WTC11 (cell line): ENCODE measurements around the gene CX3CR1. TPM values are rescaled to one million over a fixed set of nuclear protein-coding genes. Genes with fewer than 3 reads are reported as not detected.

Experiments used
- ATAC-seq: fragments of 200-7000 bp; cut with Tn5 transposase; 2 replicates; pipeline ENCODE4 v1.10.0; 2021; ENCODE audit warnings: mild to moderate bottlenecking, moderate library complexity
- CTCF ChIA-PET: fragments of 300-600 bp; sonication (Branson Sonifier 250); formaldehyde crosslinking; loops from one replicate; lab custom pipeline; 2021; ENCODE audit warnings: antibody characterized with exemption; lab: Charles Lee
- POLR2A ChIA-PET: fragments of 350-600 bp; sonication (Branson Sonifier 250); formaldehyde crosslinking; loops from one replicate; lab custom pipeline; 2021; ENCODE audit warnings: antibody characterized with exemption; lab: Charles Lee
- DNase-seq: peaks from one replicate; pipeline ENCODE4 v3.0.0; 2021; ENCODE audit warnings: low spot score
- H3K27ac Mint-ChIP-seq: 2 replicates; pipeline ENCODE4 v1.8.0; 2021; ENCODE audit warnings: mixed read lengths
- H3K27me3 Mint-ChIP-seq: 2 replicates; pipeline ENCODE4 v1.8.0; 2021; ENCODE audit warnings: low read depth, mild to moderate bottlenecking, moderate library complexity, mixed read lengths
- H3K36me3 Mint-ChIP-seq: 2 replicates; pipeline ENCODE4 v1.8.0; 2021; ENCODE audit warnings: mixed read lengths
- H3K4me1 Mint-ChIP-seq: 2 replicates; pipeline ENCODE4 v1.8.0; 2022; ENCODE audit warnings: mixed read lengths
- H3K4me3 Mint-ChIP-seq: 2 replicates; pipeline ENCODE4 v1.8.0; 2021; ENCODE audit warnings: mild to moderate bottlenecking, moderate library complexity, mixed read lengths
- H3K9me3 Mint-ChIP-seq: 2 replicates; pipeline ENCODE4 v1.8.0; 2021; ENCODE audit warnings: mixed read lengths
- CREB1 ChIP-seq: sonication (generic); formaldehyde crosslinking; IDR thresholded peaks from 2 replicates; pipeline ENCODE4 v1.8.0; 2023; ENCODE audit warnings: mild to moderate bottlenecking, missing genetic modification reagents
- CREM ChIP-seq: sonication (generic); formaldehyde crosslinking; IDR thresholded peaks from 2 replicates; pipeline ENCODE4 v1.8.1; 2022; ENCODE audit warnings: mild to moderate bottlenecking, missing genetic modification reagents, moderate library complexity
- ESRRA ChIP-seq: sonication (generic); formaldehyde crosslinking; IDR thresholded peaks from 2 replicates; pipeline ENCODE4 v1.8.1; 2022; ENCODE audit warnings: mild to moderate bottlenecking, missing genetic modification reagents, borderline replicate concordance
- GRHL2 ChIP-seq: fragments of 250-450 bp; sonication (Bioruptor Pico); IDR thresholded peaks from 2 replicates; pipeline ENCODE4 v1.8.0; 2022; ENCODE audit warnings: mild to moderate bottlenecking, moderate library complexity; ENCODE audit not compliant: insufficient replicate concordance, severe bottlenecking
- HMGA2 ChIP-seq: fragments of 250-450 bp; sonication (Bioruptor Pico); IDR thresholded peaks from 2 replicates; pipeline ENCODE4 v1.4.0; 2021; ENCODE audit warnings: mild to moderate bottlenecking, moderate library complexity
- JAZF1 ChIP-seq: fragments of 250-450 bp; sonication (Bioruptor Pico); IDR thresholded peaks from 2 replicates; pipeline ENCODE4 v1.9.0; 2021; ENCODE audit warnings: moderate library complexity, mild to moderate bottlenecking, inconsistent platforms
- SMAD4 ChIP-seq: sonication (generic); formaldehyde crosslinking; IDR thresholded peaks from 2 replicates; pipeline ENCODE4 v1.8.0; 2022; ENCODE audit warnings: mild to moderate bottlenecking, missing genetic modification reagents
- ZBTB21 ChIP-seq: sonication (generic); formaldehyde crosslinking; IDR thresholded peaks from 2 replicates; pipeline ENCODE4 v1.8.1; 2023; ENCODE audit warnings: mild to moderate bottlenecking, missing genetic modification reagents, borderline replicate concordance
- ZNF121 ChIP-seq: sonication (generic); formaldehyde crosslinking; IDR thresholded peaks from 2 replicates; pipeline ENCODE4 v1.8.0; 2023; ENCODE audit warnings: missing genetic modification reagents
- ZNF219 ChIP-seq: sonication (generic); formaldehyde crosslinking; IDR thresholded peaks from 2 replicates; pipeline ENCODE4 v1.8.0; 2023; ENCODE audit warnings: missing genetic modification reagents, mild to moderate bottlenecking, borderline replicate concordance
- ZNF232 ChIP-seq: sonication (generic); formaldehyde crosslinking; IDR thresholded peaks from 2 replicates; pipeline ENCODE4 v1.8.0; 2022; ENCODE audit warnings: mild to moderate bottlenecking, missing genetic modification reagents
- ZNF317 ChIP-seq: sonication (generic); formaldehyde crosslinking; IDR thresholded peaks from 2 replicates; pipeline ENCODE4 v1.8.1; 2023; ENCODE audit warnings: low read depth, mild to moderate bottlenecking, moderate library complexity, missing genetic modification reagents, borderline replicate concordance
- ZNF416 ChIP-seq: fragments of 250-450 bp; sonication (Bioruptor Pico); IDR thresholded peaks from 2 replicates; pipeline ENCODE4 v1.9.0; 2021; ENCODE audit warnings: mild to moderate bottlenecking, inconsistent platforms
- total RNA-seq: library from RNA; stranded (reverse); gene quantifications from 3 replicates; pipeline ENCODE4 v1.2.3, GENCODE V29; 2021
- TF ChIP-seq, protein P1 (sequence below): sonication (generic); formaldehyde crosslinking; IDR thresholded peaks from 2 replicates; pipeline ENCODE4 v1.8.1; 2023; ENCODE audit warnings: mild to moderate bottlenecking, moderate library complexity, missing genetic modification reagents
- TF ChIP-seq, protein P2 (sequence below): sonication (generic); formaldehyde crosslinking; IDR thresholded peaks from 2 replicates; pipeline ENCODE4 v1.8.0; 2023; ENCODE audit warnings: mild to moderate bottlenecking, missing genetic modification reagents
- TF ChIP-seq, protein P3 (sequence below): fragments of 250-450 bp; sonication (Bioruptor Pico); IDR thresholded peaks from 2 replicates; pipeline ENCODE4 v1.9.0; 2021; ENCODE audit warnings: moderate library complexity, mild to moderate bottlenecking, inconsistent platforms, borderline replicate concordance
- TF ChIP-seq, protein P4 (sequence below): sonication (generic); formaldehyde crosslinking; IDR thresholded peaks from 2 replicates; pipeline ENCODE4 v1.8.1; 2022; ENCODE audit warnings: mild to moderate bottlenecking, missing genetic modification reagents, moderate library complexity, borderline replicate concordance
- TF ChIP-seq, protein P5 (sequence below): sonication (generic); formaldehyde crosslinking; IDR thresholded peaks from 2 replicates; pipeline ENCODE4 v1.8.1; 2022; ENCODE audit warnings: missing genetic modification reagents, borderline replicate concordance
- TF ChIP-seq, protein P6 (sequence below): fragments of 250-450 bp; sonication (Bioruptor Pico); IDR thresholded peaks from 2 replicates; pipeline ENCODE4 v1.9.0; 2021; ENCODE audit warnings: mild to moderate bottlenecking
- TF ChIP-seq, protein P7 (sequence below): fragments of 250-450 bp; sonication (Bioruptor Pico); conservative IDR thresholded peaks from 2 replicates; pipeline ENCODE4 v1.9.0; 2021; ENCODE audit warnings: mild to moderate bottlenecking

The CX3CR1 gene
- total RNA-seq, 1 experiment from 2014 or later: 0.11 TPM

DNA sequence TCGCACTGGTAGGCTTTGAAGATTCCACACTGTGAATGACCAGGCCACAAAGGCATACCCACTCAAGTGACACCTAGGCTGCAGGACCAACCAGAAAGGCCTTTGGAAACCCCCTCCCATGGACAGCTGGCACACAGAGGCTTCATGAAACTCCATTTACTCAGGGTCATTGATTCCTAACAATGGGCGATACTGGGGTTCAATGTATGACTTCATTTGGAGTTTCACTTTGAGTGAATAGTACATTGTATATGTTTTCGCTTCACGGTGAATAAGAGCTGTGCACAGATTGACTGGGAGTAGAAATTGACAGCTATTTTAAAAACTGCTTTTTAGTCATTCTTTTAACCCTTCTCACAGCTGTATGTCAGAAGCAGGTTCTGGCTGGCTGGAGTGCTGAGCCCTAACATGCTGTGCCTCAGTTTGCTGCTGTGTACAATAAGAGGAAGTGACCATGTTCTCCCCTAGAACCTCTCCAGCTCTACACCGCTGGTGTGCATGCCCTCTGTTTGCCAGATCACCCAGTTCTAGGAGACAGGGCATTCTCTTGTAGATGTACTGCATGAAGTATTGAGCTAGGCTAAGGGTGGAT is 15.4 kb upstream of the CX3CR1 start:
- no peaks in the 10 kb centered on the region for H3K36me3 Mint-ChIP-seq
- no peaks in the 10 kb centered on the region; the same call in 1 of the 2 replicates for H3K27me3 Mint-ChIP-seq
- peaks cover 17% of the 10 kb centered on the region for H3K9me3 Mint-ChIP-seq
- ATAC-seq: no peak
- CTCF ChIA-PET: interaction anchor here (0.7 to 9.4 kb wide), 4 partner anchors 81 to 170 kb away, joined by 3 to 204 read pairs (median 4); no protein-coding TSS in a partner anchor
- no peaks in the 10 kb centered on the region for H3K4me1 Mint-ChIP-seq
- no peak overlapping the region for H3K4me3 Mint-ChIP-seq
- no peak overlapping the region for H3K27ac Mint-ChIP-seq
- no peak for DNase-seq
- TF ChIP-seq HMGA2 (CRISPR knock-in tag): no peak
- TF ChIP-seq, protein P1, sequence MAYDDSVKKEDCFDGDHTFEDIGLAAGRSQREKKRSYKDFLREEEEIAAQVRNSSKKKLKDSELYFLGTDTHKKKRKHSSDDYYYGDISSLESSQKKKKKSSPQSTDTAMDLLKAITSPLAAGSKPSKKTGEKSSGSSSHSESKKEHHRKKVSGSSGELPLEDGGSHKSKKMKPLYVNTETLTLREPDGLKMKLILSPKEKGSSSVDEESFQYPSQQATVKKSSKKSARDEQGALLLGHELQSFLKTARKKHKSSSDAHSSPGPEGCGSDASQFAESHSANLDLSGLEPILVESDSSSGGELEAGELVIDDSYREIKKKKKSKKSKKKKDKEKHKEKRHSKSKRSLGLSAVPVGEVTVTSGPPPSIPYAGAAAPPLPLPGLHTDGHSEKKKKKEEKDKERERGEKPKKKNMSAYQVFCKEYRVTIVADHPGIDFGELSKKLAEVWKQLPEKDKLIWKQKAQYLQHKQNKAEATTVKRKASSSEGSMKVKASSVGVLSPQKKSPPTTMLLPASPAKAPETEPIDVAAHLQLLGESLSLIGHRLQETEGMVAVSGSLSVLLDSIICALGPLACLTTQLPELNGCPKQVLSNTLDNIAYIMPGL: no peak
- no peak for TF ChIP-seq CREM (CRISPR knock-in tag)
- TF ChIP-seq ZNF219 (CRISPR knock-in tag): no peak
- no peak for TF ChIP-seq GRHL2 (CRISPR knock-in tag)
- TF ChIP-seq, protein P2, sequence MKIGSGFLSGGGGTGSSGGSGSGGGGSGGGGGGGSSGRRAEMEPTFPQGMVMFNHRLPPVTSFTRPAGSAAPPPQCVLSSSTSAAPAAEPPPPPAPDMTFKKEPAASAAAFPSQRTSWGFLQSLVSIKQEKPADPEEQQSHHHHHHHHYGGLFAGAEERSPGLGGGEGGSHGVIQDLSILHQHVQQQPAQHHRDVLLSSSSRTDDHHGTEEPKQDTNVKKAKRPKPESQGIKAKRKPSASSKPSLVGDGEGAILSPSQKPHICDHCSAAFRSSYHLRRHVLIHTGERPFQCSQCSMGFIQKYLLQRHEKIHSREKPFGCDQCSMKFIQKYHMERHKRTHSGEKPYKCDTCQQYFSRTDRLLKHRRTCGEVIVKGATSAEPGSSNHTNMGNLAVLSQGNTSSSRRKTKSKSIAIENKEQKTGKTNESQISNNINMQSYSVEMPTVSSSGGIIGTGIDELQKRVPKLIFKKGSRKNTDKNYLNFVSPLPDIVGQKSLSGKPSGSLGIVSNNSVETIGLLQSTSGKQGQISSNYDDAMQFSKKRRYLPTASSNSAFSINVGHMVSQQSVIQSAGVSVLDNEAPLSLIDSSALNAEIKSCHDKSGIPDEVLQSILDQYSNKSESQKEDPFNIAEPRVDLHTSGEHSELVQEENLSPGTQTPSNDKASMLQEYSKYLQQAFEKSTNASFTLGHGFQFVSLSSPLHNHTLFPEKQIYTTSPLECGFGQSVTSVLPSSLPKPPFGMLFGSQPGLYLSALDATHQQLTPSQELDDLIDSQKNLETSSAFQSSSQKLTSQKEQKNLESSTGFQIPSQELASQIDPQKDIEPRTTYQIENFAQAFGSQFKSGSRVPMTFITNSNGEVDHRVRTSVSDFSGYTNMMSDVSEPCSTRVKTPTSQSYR: no peak
- TF ChIP-seq ESRRA: no peak
- no peak for TF ChIP-seq SMAD4 (CRISPR knock-in tag)
- TF ChIP-seq, protein P3, sequence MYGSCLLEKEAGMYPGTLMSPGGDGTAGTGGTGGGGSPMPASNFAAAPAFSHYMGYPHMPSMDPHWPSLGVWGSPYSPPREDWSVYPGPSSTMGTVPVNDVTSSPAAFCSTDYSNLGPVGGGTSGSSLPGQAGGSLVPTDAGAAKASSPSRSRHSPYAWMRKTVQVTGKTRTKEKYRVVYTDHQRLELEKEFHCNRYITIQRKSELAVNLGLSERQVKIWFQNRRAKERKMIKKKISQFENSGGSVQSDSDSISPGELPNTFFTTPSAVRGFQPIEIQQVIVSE (CRISPR knock-in tag): no peak
- TF ChIP-seq, protein P4, sequence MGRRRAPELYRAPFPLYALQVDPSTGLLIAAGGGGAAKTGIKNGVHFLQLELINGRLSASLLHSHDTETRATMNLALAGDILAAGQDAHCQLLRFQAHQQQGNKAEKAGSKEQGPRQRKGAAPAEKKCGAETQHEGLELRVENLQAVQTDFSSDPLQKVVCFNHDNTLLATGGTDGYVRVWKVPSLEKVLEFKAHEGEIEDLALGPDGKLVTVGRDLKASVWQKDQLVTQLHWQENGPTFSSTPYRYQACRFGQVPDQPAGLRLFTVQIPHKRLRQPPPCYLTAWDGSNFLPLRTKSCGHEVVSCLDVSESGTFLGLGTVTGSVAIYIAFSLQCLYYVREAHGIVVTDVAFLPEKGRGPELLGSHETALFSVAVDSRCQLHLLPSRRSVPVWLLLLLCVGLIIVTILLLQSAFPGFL (CRISPR knock-in tag): no peak
- TF ChIP-seq ZNF416 (CRISPR knock-in tag): no peak
- TF ChIP-seq CREB1 (CRISPR knock-in tag): no peak
- TF ChIP-seq, protein P5, sequence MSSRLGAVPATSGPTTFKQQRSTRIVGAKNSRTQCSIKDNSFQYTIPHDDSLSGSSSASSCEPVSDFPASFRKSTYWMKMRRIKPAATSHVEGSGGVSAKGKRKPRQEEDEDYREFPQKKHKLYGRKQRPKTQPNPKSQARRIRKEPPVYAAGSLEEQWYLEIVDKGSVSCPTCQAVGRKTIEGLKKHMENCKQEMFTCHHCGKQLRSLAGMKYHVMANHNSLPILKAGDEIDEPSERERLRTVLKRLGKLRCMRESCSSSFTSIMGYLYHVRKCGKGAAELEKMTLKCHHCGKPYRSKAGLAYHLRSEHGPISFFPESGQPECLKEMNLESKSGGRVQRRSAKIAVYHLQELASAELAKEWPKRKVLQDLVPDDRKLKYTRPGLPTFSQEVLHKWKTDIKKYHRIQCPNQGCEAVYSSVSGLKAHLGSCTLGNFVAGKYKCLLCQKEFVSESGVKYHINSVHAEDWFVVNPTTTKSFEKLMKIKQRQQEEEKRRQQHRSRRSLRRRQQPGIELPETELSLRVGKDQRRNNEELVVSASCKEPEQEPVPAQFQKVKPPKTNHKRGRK (CRISPR knock-in tag): no peak
- TF ChIP-seq, all 79 proteins: peak for 0
- POLR2A ChIA-PET: no interaction called here

DNA sequence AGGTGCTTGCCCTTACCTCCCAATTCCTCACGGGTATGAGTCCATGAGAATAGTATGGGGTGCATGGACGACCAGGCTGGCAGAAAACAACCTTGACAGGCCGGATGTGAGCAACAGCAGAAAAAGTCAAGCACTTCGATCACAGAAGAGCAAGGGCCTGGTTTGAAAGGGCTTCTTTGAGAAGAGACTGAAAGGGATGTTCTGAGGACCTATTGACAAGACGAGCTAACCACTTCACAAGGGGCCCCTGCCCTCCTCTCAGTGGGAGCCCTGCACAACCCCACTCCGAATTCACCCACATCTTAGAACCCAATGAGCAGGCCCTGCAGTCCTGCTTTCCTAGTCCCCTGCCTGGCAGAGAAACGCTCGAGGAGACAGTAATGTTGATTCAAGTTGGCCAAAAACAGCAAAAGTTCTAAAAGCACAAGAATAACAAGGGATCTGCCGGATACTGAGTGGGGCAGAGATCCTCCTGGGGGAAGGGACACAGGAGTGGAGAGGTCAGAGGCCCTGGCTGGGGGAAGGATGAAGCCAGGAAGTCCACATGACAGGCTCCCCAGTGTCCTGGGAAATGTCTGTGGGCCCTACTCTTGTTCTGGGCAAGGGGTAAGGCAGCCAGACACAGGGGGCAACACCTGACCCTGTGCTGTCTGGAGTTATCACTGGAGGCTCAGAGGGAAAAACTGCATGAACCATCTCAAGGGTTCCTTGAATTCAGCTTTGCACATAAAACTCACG is 14.8 kb upstream of the CX3CR1 start:
- ChIA-PET CTCF (interaction anchor here (1.3 to 9.4 kb wide), 3 partner anchors 82 to 104 kb away, joined by 3 to 204 read pairs (median 6); no protein-coding TSS in a partner anchor), POLR2A (no interaction called here)
- H3K36me3 Mint-ChIP-seq: no peaks in the 10 kb centered on the region
- no peaks in the 10 kb centered on the region for H3K4me1 Mint-ChIP-seq
- H3K27ac Mint-ChIP-seq: no peak overlapping the region
- DNase-seq: no peak
- peaks cover 11% of the 10 kb centered on the region for H3K9me3 Mint-ChIP-seq
- no peak for ATAC-seq
- no peak overlapping the region for H3K4me3 Mint-ChIP-seq
- H3K27me3 Mint-ChIP-seq: no peaks in the 10 kb centered on the region
- TF ChIP-seq JAZF1 (CRISPR knock-in tag) (no peak), CREM (CRISPR knock-in tag) (no peak), ZNF232 (CRISPR knock-in tag) (no peak), ZNF121 (no peak), ZNF317 (no peak), ZBTB21 (CRISPR knock-in tag) (no peak)
- TF ChIP-seq, protein P6, sequence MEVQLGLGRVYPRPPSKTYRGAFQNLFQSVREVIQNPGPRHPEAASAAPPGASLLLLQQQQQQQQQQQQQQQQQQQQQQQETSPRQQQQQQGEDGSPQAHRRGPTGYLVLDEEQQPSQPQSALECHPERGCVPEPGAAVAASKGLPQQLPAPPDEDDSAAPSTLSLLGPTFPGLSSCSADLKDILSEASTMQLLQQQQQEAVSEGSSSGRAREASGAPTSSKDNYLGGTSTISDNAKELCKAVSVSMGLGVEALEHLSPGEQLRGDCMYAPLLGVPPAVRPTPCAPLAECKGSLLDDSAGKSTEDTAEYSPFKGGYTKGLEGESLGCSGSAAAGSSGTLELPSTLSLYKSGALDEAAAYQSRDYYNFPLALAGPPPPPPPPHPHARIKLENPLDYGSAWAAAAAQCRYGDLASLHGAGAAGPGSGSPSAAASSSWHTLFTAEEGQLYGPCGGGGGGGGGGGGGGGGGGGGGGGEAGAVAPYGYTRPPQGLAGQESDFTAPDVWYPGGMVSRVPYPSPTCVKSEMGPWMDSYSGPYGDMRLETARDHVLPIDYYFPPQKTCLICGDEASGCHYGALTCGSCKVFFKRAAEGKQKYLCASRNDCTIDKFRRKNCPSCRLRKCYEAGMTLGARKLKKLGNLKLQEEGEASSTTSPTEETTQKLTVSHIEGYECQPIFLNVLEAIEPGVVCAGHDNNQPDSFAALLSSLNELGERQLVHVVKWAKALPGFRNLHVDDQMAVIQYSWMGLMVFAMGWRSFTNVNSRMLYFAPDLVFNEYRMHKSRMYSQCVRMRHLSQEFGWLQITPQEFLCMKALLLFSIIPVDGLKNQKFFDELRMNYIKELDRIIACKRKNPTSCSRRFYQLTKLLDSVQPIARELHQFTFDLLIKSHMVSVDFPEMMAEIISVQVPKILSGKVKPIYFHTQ (CRISPR knock-in tag): no peak
- TF ChIP-seq, protein P7, sequence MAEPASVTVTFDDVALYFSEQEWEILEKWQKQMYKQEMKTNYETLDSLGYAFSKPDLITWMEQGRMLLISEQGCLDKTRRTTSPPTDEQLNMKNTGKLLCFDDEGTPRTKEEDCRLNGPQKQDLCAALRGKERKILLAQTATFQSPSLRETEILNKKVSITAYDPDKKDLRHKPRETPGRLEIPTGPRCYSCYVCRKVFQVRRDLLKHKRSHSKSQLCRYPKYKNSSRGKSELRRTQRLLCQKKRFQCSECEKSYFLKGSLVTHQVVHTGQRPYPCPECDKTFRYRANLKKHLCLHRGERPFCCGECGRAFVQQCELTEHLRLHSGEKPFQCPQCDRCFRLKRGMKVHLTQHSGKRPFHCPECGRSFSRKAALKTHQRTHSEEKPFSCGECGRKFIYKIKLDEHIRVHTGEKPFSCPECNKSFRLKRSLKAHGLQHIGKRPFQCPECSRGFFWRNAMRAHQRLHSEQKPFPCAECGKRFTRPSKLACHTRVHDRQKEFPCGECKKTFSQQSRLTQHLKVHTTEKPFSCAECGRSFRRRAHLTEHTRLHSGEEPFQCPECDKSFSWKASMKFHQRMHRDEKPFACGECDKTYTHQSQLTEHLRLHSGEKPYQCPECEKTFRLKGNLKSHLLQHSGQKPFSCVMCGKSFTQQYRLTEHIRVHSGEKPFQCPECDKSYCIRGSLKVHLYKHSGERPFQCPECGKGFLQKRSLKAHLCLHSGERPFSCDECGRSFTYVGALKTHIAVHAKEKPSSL (CRISPR knock-in tag): no peak
